Measurements from ENCODE around the gene GPR45.
"Not testable (repeated sequence)": the region's sequence is repeated elsewhere in the genome, so short reads cannot be mapped to it uniquely, and the experiment has no call there.

The GPR45 gene

GRCh38 chr2:105241443-105241842, at the start of gene GPR45:
Gene GPR45, plus strand, starts transcription at chr2:105241743. Its CDS starts 116 bp downstream, at chr2:105241859.
- no peak for DNase-seq

- no peak for DNase-seq
Measured at GRCh38 chr2:105194022-105194675, 47.4 kb upstream of the GPR45 start.

GRCh38 chr2:105196651-105197050, 44.9 kb upstream of the GPR45 start:
- no peak for DNase-seq

GRCh38 chr2:105215586-105216192, 25.9 kb upstream of the GPR45 start:
- no peak for DNase-seq

- DNase-seq: no peak
Measured at GRCh38 chr2:105220604-105221003, 20.9 kb upstream of the GPR45 start.

- DNase-seq: no peak
Measured at GRCh38 chr2:105224444-105224843, 17.1 kb upstream of the GPR45 start.

- no peak for DNase-seq
Measured at GRCh38 chr2:105231232-105231619, 10.3 kb upstream of the GPR45 start.

- peak; percentile 45 for DNase-seq
Measured at GRCh38 chr2:105235388-105236059, 6.0 kb upstream of the GPR45 start.

GRCh38 chr2:105236060-105236424, 5.5 kb upstream of the GPR45 start:
- no peak for DNase-seq

- DNase-seq: no peak
Measured at GRCh38 chr2:105237045-105237765, 4.3 kb upstream of the GPR45 start.

- DNase-seq: no peak
Measured at GRCh38 chr2:105238664-105239240, 2.8 kb upstream of the GPR45 start.

GRCh38 chr2:105239924-105240323, 1.6 kb upstream of the GPR45 start:
- no peak for DNase-seq

GRCh38 chr2:105242286-105242993, 897 bp downstream of the GPR45 start:
- no peak for DNase-seq

- no peak for DNase-seq
Measured at GRCh38 chr2:105243961-105244360, 2.4 kb downstream of the GPR45 start.

- no peak for DNase-seq
Measured at GRCh38 chr2:105244451-105244850, 2.9 kb downstream of the GPR45 start.

GRCh38 chr2:105248316-105249070, 7.0 kb downstream of the GPR45 start:
- no peak for DNase-seq

GRCh38 chr2:105249181-105249580, 7.6 kb downstream of the GPR45 start:
- DNase-seq: no peak

- no peak for DNase-seq
Measured at GRCh38 chr2:105249891-105250290, 8.3 kb downstream of the GPR45 start.

GRCh38 chr2:105251016-105251648, 9.6 kb downstream of the GPR45 start:
- not testable (repeated sequence) for DNase-seq

- DNase-seq: no peak
Measured at GRCh38 chr2:105252271-105252670, 10.7 kb downstream of the GPR45 start.

- no peak for DNase-seq
Measured at GRCh38 chr2:105254531-105255210, 13.1 kb downstream of the GPR45 start.
